ENCODE results near the gene GBF1.
A peak's percentile ranks its signal among the peaks of the same experiment; 100 is the strongest.

GBF1 gene

DNA sequence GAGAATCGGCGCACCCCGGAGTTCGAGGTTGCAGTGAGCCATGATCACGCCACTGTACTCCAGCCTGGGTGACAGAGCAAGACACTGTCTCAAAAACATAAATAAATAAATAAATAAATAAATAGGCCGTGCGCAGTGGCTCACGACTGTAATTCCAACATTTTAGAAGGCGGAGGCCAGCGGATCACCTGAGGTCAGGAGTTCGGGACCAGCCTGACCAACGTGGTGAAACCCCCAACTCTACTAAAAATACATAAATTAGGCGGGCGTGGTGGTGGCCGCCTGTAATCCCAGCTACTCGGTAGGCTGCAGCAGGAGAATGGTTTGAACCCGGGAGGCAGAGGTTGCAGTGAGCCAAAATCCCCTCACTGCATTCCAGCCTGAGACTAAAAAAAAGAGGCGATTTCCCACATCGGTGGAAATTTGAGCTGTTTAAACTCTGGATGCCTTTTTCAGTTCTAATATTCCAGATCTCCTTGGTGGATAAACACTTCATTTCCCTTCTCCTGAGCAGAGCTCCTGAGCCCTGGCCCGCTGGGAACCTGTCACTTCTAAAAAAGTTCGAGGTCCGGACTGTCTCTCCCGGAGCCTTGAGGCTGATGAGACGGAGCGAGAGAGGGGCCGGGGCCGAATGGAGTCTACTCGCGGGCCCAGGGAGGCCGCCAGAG, 148.2 kb downstream of the GBF1 start:
- TF ChIP-seq CTCF (IDR thresholded peaks at IDR 0.05; ENCODE audit: borderline replicate concordance, extremely low read depth, low read length, poor library complexity, severe bottlenecking) (peak; percentile 85), EZH2 (IDR thresholded peaks at IDR 0.05; ENCODE audit: borderline replicate concordance, low read depth, low read length, severe bottlenecking) (no peak)
- peak overlapping the region; percentile 89 for H3K4me2 ChIP-seq (ENCODE audit: insufficient read depth, low read length)
- H3K9ac ChIP-seq (ENCODE audit: low read depth, low read length) = peak overlapping the region; percentile 48
- H3K79me2 ChIP-seq (ENCODE audit: insufficient read depth, low read length) = 0 out of 2 replicates have a peak, but pooled peaks cover 2% of the 10 kb centered on the region
- H3K9me3 ChIP-seq (ENCODE audit: insufficient read depth, low read length, severe bottlenecking) = no peaks in the 10 kb centered on the region
- no peaks in the 10 kb centered on the region for H3K27me3 ChIP-seq (ENCODE audit: insufficient read depth, low read length, poor library complexity)
- H2AFZ ChIP-seq (ENCODE audit: low read depth, low read length) = peak overlapping the region; percentile 50
- DNase-seq (no peak), ATAC-seq (ENCODE audit: insufficient read depth, low read depth) (no peak; the same call in 2 of the 3 replicates)
- H3K27ac ChIP-seq (ENCODE audit: low read length) = no peak overlapping the region; the same call in 1 of the 2 replicates
- 0 out of 2 replicates have a peak, but pooled peaks cover 8% of the 10 kb centered on the region for H4K20me1 ChIP-seq (ENCODE audit: insufficient read depth, low read length)
- H3K4me1 ChIP-seq (ENCODE audit: insufficient read depth, low read length) = peaks cover 44% of the 10 kb centered on the region
- peak overlapping the region; percentile 12 to 64; a peak in 3 of 4 replicates for H3K4me3 ChIP-seq (ENCODE audit: low read depth in 1 of 2, low read length in 2 of 2)
- no peaks in the 10 kb centered on the region for H3K36me3 ChIP-seq (ENCODE audit: insufficient read depth, low read length)

GRCh38 chr10:102394079-102394800, 148.9 kb downstream of the GBF1 start:
- TF ChIP-seq EZH2 (IDR thresholded peaks at IDR 0.05; ENCODE audit: borderline replicate concordance, low read depth, low read length, severe bottlenecking) (no peak), CTCF (IDR thresholded peaks at IDR 0.05; ENCODE audit: borderline replicate concordance, extremely low read depth, low read length, poor library complexity, severe bottlenecking) (peak; percentile 0)
- DNase-seq (peak; percentile 90), ATAC-seq (ENCODE audit: insufficient read depth, low read depth) (peak; percentile 83)
- H2AFZ ChIP-seq (ENCODE audit: low read depth, low read length) = peak overlapping the region; percentile 86
- peak overlapping the region; percentile 48 for H3K9ac ChIP-seq (ENCODE audit: low read depth, low read length)
- no peaks in the 10 kb centered on the region for H3K27me3 ChIP-seq (ENCODE audit: insufficient read depth, low read length, poor library complexity)
- H4K20me1 ChIP-seq (ENCODE audit: insufficient read depth, low read length) = 0 out of 2 replicates have a peak, but pooled peaks cover 8% of the 10 kb centered on the region
- peak overlapping the region; percentile 12 to 64; a peak in 3 of 4 replicates for H3K4me3 ChIP-seq (ENCODE audit: low read depth in 1 of 2, low read length in 2 of 2)
- H3K27ac ChIP-seq (ENCODE audit: low read length) = no peak overlapping the region
- no peaks in the 10 kb centered on the region for H3K9me3 ChIP-seq (ENCODE audit: insufficient read depth, low read length, severe bottlenecking)
- peaks cover 50% of the 10 kb centered on the region for H3K4me1 ChIP-seq (ENCODE audit: insufficient read depth, low read length)
- H3K36me3 ChIP-seq (ENCODE audit: insufficient read depth, low read length) = no peaks in the 10 kb centered on the region
- peak overlapping the region; percentile 89 for H3K4me2 ChIP-seq (ENCODE audit: insufficient read depth, low read length)
- H3K79me2 ChIP-seq (ENCODE audit: insufficient read depth, low read length) = 0 out of 2 replicates have a peak, but pooled peaks cover 2% of the 10 kb centered on the region

DNA sequence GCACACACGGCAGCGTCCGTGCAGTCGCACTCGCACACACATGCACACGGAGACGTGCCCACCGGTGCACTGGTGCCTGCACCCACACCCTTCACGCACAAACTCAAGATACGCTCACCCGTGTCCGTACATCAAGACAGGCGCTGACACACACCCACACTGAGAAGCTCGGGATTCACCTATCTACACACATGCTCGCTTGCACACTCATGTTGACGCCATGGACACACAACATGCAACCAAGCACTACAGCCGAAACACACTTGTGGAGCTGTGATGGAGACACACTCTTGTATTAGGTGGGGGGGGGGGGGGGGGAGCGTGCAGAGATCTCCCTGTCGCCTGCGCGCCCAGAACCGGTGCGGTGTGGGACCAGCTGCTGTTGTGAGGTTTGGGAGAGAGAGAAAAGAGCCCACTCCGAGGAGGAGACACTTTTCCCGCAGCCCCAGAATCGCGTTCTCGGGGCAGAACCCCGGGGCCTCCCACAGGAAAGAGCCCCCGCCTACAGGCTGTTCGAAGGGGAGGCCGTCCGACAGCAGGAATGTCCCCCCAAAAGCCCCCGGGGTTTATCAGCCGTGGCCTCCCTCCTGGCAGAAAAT, 149.6 kb downstream of the GBF1 start:
- H2AFZ ChIP-seq (ENCODE audit: low read depth, low read length) = peak overlapping the region; percentile 86
- H3K4me2 ChIP-seq (ENCODE audit: insufficient read depth, low read length) = peak overlapping the region; percentile 89
- H3K79me2 ChIP-seq (ENCODE audit: insufficient read depth, low read length) = 0 out of 2 replicates have a peak, but pooled peaks cover 2% of the 10 kb centered on the region
- no peaks in the 10 kb centered on the region for H3K27me3 ChIP-seq (ENCODE audit: insufficient read depth, low read length, poor library complexity)
- no peaks in the 10 kb centered on the region for H3K9me3 ChIP-seq (ENCODE audit: insufficient read depth, low read length, severe bottlenecking)
- H3K36me3 ChIP-seq (ENCODE audit: insufficient read depth, low read length) = no peaks in the 10 kb centered on the region
- H3K4me1 ChIP-seq (ENCODE audit: insufficient read depth, low read length) = peaks cover 55% of the 10 kb centered on the region
- peak overlapping the region; percentile 48 for H3K9ac ChIP-seq (ENCODE audit: low read depth, low read length)
- peak; percentile 8 for ATAC-seq (ENCODE audit: insufficient read depth, low read depth)
- peak overlapping the region; percentile 8; the same call in 1 of the 2 replicates for H3K27ac ChIP-seq (ENCODE audit: low read length)
- H3K4me3 ChIP-seq (ENCODE audit: low read depth in 1 of 2, low read length in 2 of 2) = peak overlapping the region; percentile 49 to 64; a peak in 3 of 4 replicates
- DNase-seq = peak; percentile 53
- TF ChIP-seq CTCF (IDR thresholded peaks at IDR 0.05; ENCODE audit: borderline replicate concordance, extremely low read depth, low read length, poor library complexity, severe bottlenecking) = peak; percentile 0
- TF ChIP-seq EZH2 (IDR thresholded peaks at IDR 0.05; ENCODE audit: borderline replicate concordance, low read depth, low read length, severe bottlenecking) = no peak
- 0 out of 2 replicates have a peak, but pooled peaks cover 8% of the 10 kb centered on the region for H4K20me1 ChIP-seq (ENCODE audit: insufficient read depth, low read length)
